ENCODE measurements around the gene MROH8.

GRCh38 chr20:37108676-37109075 is 70.7 kb downstream of the MROH8 start:
- TF ChIP-seq EP300 (IDR thresholded peaks at IDR 0.05) (no peak), POLR2A (IDR thresholded peaks at IDR 0.05) (no peak), CTCF (IDR thresholded peaks at IDR 0.05) (no peak), POLR2AphosphoS5 (IDR thresholded peaks at IDR 0.05) (no peak)
